Measurements from ENCODE around the gene LRRC8D.

- no peak for TF ChIP-seq CTCF (IDR thresholded peaks at IDR 0.05; ENCODE audit: insufficient read depth, low read length, poor library complexity, severe bottlenecking)
- TF ChIP-seq EZH2phosphoT487 (conservative IDR thresholded peaks at IDR 0.05; ENCODE audit: low read length): no peak
Measured at GRCh38 chr1:89910780-89911179, 89.9 kb downstream of the LRRC8D start.

Measured in SU-DHL-6 (cell line).